LNCAP (cell line): Measurements from ENCODE around the gene TXNDC17.
A peak's percentile ranks its signal among the peaks of the same experiment; 100 is the strongest.

Experiments
- CTCF ChIP-seq: fragments of 450-650 bp; IDR thresholded peaks from 2 replicates; pipeline ENCODE4 v1.5.1; 2017; ENCODE audit warnings: mild to moderate bottlenecking

Gene TXNDC17

DNA sequence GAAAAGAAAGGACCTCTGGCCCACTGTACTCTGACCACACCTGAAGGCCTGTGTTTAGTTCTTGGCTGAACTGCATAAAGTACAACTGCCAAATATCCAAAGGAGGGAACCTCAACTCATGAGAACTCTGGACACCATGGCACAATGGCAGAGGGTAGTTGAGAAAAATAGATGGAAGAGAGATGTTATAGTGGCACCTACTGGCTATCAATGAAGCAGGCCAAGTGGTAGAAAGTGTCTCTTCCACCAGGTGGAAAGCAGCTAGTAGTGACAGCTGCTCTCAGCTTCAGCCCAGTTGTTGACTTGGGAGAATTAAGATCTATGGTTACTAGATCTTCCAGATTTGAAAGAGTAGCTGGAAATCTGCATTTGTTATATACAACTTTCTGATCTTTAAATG is 7.3 kb downstream of the TXNDC17 start:
- TF ChIP-seq CTCF: peak; percentile 34; the same call in 1 of the 2 replicates

DNA sequence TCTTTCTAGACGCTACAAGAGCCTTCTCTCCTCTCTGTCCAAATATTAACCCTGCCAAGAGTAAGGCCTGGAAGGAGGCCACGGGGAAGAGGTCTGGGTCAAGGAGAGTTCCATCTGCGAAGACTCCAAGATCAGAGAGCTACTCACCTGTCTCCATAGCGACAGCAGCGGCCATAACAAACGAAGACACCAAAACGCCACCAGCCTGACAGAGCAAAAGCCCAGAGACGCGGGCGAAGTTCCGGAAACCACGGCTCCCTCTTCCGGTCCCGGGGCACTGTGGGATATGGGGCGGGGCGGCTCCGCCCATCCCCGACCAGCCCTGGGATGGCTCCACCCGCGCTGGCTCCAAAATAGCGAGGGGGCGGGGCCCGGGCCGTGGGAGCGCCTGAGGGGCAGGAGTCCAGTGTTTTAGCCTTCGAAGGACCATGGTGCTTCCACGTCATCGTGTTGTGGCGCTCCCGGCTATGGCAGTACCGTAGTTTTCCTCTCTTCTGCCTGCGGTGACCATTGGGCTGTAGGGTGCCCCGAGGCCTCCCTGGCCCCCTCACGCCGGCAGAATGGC is 10.6 kb downstream of the TXNDC17 start, which contains the start of the genes C17orf100 and MED31:
TSS of gene C17orf100 (plus strand) at position 409 of the 565 bp plus-strand sequence. CDS start at position 561, 152 bp downstream.
TSS of gene MED31 (minus strand) at position 252 of the 565 bp plus-strand sequence. CDS start at position 175, 77 bp downstream.
- TF ChIP-seq CTCF: no peak

GRCh38 chr17:6651919-6652452 is 11.1 kb downstream of the TXNDC17 start:
- TF ChIP-seq CTCF: no peak

GRCh38 chr17:6654841-6655731 is 14.2 kb downstream of the TXNDC17 start:
- TF ChIP-seq CTCF: no peak

DNA sequence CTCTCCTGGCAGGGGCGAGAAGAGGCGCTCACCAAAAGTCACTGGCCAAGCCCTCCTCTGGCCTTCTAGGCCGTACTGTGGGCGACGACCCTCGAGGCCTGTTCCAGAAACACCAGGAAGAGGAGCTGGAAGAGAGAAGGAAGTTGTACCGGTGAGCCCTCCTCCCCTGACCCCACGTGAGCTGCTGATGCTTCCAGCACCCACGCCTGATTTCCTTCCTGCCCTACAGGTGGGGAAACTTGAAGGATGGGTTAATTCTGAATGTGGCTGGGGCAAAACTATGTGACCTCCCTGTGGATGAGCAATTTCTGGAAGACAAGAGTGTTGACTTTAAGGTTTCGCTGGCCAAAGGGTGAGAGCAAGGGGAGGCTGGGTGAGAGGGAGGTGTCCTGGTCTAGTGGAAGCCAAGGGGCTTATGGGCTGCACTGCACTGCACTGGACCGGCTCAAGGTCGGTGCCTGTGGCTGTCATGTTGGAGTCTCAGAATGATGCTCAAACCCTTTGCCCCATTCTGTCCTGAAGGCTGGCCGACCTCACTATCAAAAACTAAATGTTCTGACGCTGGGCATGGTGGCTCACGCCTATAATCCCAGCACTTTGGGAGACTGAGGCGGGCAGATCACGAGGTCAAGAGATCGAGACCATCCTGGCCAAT is 16.9 kb downstream of the TXNDC17 start:
- TF ChIP-seq CTCF: no peak

- TF ChIP-seq CTCF: no peak
Observed at GRCh38 chr17:6660101-6660500, 19.2 kb downstream of the TXNDC17 start.

- TF ChIP-seq CTCF: no peak
Observed at GRCh38 chr17:6660805-6661463, 20.1 kb downstream of the TXNDC17 start.
